GM19099 (cell line): ENCODE results near the gene MAST4.

Experiments used
- POLR2A ChIP-seq: IDR thresholded peaks from 3 replicates; pipeline ENCODE4 v1.6.1; 2011; ENCODE audit warnings: low read depth; ENCODE audit not compliant: insufficient read length; ENCODE audit errors: extremely low read depth

Gene MAST4

DNA sequence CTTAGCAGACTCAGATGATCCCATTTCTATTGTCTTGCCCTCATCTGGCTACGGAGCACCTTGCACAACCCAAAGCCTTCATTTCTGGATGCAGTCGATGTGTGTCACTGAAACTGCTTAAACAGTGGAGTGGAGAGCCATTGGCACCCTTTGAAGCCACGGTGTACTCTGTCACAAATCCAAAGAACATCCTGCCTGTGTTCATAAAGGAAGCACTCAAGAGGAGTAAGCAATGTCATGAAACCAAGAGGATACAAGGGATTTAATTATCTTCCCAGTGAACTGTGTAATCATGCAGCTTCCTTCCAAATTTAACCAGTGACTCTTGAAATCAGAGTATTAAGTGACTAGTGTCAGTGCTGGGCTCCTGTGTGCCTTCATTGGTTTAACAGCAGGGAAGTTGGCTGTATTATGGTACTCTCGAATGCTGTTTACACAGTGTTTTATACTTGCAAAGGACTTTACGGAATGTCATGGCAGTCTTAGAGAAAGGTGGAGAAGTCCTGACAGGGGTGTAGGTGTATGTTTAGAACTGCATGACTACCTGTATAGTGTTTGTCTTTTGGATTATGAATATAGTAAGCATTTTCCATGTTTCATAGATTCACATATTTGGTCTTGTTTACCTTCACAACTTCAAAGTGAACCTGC, 558.5 kb downstream of the MAST4 start:
- TF ChIP-seq POLR2A, result no peak

DNA sequence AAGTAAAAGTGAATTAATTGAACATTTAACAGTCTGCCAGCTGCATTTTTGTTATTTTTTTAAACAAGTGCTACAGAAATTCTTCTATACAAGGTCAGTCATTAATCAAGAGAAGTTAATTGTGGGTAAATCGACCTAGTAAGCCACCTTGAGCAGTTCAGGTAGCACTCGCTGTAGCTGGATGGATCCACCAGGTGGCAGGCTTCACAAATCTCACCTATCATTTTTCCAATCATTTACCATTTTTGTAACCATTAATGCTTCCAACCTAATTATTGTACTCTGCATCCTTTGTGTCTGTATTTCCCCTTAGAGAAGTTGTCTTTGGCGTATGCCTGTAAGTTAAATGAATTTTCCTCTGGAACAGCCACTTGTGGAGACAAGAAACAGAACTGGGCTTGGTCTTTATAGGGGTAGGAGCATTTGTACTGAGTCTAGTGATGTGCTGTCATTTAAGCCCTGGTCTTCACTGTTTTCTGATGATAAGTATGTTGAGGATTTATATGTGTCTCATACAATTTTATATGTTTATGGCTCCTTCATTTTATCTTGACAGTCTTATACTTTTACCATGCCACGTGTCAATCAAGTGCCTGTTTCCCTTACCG, 560.9 kb downstream of the MAST4 start:
- TF ChIP-seq POLR2A, result no peak

DNA sequence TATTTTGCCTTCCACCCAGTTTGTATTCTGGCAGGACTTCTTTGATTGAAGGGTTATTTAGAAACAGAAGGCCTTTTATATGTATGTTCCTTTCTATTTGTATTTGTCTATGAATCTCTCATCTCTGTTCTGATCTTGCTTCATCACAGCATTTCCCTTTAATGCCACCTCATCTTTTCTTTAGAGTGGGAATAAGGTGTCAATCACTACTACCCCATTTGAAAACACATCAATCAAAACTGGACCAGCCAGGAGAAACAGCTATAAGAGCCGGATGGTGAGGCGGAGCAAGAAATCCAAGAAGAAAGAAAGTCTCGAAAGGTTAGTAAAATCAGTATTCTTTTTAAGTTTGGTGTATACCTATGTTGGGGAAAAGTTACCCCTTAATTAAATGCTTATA, 564.1 kb downstream of the MAST4 start:
- TF ChIP-seq POLR2A, result no peak

DNA sequence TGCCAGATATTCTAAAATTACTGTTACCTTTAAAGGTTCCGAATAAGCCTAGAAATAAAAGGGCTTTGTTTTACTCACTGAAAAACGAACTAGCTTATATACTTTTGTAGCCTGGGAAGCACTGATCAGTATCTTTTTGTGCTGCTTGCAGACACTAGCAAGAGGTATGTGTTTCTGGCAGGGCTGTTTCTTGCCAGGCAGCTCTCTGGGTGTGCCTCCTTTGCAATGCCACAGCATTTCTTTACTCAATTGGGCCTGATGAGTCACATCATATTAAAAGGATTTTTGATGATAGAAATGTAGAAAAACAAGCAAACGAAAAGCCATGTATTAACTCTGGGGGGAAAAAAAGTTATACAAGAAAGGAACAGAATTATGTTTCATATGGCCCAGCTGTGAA, 564.8 kb downstream of the MAST4 start:
- TF ChIP-seq POLR2A, result no peak

DNA sequence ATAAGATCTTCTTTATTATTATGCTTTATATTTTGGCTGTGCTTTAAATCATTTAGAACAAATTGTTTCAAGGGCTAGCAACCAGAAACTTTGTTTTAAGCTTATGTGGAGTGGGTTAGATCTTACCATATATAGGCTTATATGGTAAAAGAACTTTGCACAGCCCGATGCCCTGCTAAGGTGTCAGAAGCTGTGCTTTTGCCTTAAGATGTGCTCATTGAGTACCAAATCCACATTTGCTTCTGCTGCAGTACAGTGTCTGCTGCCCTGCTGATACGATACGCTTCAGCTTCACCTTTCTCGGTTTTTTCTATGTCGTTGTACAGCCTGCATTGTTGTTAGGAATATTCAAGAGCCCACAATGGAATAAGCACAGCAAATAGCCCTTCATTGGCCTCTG, 565.6 kb downstream of the MAST4 start:
- no peak for TF ChIP-seq POLR2A

DNA sequence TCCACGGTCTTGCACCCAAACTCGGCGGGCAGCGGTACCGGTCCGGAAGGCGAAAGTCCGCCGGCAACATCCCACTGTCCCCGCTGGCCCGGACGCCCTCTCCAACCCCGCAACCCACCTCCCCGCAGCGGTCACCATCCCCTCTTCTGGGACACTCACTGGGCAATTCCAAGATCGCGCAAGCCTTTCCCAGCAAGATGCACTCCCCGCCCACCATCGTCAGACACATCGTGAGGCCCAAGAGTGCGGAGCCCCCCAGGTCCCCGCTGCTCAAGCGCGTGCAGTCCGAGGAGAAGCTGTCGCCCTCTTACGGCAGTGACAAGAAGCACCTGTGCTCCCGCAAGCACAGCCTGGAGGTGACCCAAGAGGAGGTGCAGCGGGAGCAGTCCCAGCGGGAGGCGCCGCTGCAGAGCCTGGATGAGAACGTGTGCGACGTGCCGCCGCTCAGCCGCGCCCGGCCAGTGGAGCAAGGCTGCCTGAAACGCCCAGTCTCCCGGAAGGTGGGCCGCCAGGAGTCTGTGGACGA, 567.1 kb downstream of the MAST4 start:
- TF ChIP-seq POLR2A, result no peak

DNA sequence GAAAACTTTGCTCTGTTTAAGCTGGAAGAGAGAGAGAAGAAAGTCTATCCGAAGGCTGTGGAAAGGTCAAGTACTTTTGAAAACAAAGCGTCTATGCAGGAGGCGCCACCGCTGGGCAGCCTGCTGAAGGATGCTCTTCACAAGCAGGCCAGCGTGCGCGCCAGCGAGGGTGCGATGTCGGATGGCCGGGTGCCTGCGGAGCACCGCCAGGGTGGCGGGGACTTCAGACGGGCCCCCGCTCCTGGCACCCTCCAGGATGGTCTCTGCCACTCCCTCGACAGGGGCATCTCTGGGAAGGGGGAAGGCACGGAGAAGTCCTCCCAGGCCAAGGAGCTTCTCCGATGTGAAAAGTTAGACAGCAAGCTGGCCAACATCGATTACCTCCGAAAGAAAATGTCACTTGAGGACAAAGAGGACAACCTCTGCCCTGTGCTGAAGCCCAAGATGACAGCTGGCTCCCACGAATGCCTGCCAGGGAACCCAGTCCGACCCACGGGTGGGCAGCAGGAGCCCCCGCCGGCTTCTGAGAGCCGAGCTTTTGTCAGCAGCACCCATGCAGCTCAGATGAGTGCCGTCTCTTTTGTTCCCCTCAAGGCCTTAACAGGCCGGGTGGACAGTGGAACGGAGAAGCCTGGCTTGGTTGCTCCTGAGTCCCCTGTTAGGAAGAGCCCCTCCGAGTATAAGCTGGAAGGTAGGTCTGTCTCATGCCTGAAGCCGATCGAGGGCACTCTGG, 567.8 kb downstream of the MAST4 start:
- no peak for TF ChIP-seq POLR2A

DNA sequence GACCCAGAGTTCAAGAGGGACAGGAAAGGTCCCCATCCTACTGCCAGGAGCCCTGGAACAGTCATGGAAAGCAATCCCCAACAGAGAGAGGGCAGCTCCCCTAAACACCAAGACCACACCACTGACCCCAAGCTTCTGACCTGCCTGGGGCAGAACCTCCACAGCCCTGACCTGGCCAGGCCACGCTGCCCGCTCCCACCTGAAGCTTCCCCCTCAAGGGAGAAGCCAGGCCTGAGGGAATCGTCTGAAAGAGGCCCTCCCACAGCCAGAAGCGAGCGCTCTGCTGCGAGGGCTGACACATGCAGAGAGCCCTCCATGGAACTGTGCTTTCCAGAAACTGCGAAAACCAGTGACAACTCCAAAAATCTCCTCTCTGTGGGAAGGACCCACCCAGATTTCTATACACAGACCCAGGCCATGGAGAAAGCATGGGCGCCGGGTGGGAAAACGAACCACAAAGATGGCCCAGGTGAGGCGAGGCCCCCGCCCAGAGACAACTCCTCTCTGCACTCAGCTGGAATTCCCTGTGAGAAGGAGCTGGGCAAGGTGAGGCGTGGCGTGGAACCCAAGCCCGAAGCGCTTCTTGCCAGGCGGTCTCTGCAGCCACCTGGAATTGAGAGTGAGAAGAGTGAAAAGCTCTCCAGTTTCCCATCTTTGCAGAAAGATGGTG, 568.8 kb downstream of the MAST4 start:
- TF ChIP-seq POLR2A, result no peak

DNA sequence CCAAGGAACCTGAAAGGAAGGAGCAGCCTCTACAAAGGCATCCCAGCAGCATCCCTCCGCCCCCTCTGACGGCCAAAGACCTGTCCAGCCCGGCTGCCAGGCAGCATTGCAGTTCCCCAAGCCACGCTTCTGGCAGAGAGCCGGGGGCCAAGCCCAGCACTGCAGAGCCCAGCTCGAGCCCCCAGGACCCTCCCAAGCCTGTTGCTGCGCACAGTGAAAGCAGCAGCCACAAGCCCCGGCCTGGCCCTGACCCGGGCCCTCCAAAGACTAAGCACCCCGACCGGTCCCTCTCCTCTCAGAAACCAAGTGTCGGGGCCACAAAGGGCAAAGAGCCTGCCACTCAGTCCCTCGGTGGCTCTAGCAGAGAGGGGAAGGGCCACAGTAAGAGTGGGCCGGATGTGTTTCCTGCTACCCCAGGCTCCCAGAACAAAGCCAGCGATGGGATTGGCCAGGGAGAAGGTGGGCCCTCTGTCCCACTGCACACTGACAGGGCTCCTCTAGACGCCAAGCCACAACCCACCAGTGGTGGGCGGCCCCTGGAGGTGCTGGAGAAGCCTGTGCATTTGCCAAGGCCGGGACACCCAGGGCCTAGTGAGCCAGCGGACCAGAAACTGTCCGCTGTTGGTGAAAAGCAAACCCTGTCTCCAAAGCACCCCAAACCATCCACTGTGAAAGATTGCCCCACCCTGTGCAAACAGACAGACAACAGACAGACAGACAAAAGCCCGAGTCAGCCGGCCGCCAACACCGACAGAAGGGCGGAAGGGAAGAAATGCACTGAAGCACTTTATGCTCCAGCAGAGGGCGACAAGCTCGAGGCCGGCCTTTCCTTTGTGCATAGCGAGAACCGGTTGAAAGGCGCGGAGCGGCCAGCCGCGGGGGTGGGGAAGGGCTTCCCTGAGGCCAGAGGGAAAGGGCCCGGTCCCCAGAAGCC, 569.6 kb downstream of the MAST4 start:
- peak; percentile 56 for TF ChIP-seq POLR2A

DNA sequence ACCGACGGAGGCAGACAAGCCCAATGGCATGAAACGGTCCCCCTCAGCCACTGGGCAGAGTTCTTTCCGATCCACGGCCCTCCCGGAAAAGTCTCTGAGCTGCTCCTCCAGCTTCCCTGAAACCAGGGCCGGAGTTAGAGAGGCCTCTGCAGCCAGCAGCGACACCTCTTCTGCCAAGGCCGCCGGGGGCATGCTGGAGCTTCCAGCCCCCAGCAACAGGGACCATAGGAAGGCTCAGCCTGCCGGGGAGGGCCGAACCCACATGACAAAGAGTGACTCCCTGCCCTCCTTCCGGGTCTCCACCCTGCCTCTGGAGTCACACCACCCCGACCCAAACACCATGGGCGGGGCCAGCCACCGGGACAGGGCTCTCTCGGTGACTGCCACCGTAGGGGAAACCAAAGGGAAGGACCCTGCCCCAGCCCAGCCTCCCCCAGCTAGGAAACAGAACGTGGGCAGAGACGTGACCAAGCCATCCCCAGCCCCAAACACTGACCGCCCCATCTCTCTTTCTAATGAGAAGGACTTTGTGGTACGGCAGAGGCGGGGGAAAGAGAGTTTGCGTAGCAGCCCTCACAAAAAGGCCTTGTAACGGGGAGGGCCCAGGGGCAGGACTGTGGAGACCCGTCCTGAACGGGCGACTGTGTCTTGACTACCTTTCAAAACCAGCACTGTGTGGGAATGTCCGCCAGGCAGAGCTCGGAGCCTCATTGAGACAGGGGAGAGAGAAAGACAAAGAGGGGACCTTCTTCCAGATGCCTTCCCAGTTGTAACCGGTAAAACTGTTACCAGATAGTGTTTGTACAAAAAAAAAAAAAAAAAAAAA, 570.5 kb downstream of the MAST4 start:
- TF ChIP-seq POLR2A, result no peak

DNA sequence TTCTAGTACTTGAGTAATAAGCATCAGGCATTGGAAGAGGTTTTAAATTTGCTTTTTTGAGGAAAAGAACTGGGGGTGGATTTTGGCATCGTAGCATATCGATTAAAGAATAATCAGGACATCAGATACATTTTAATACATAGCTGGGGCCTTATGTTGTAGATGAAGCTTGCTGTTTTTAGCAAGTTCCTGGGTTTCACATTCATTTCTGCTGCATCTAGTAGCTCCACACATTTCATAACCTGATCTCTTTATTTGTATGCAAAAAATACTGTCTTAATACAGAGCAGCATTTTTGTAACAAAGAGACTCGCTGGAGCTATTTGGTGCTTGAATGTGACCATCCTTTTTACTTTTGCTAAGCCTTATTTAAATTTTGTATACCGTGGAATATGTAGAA, 571.9 kb downstream of the MAST4 start:
- TF ChIP-seq POLR2A, result no peak

DNA sequence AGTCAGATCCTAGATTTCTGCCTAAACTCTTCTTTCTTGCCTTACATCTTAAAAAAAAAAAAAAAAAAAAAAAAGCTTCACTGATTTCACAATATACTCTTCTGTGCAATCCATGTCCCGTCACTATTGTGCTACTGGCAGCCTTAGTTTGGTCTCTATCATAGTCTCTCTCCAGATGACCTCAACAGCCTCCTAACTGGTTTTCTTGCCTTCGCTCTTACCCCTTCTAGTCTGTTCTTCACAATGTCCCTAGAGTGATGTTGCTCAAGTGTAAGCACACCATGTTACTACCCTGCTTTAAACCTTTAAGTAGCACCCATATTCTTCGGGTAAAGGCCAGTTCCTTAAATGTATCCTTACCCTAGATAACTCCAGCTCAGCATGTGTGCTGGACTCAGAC, 574.6 kb downstream of the MAST4 start:
- TF ChIP-seq POLR2A, result no peak

DNA sequence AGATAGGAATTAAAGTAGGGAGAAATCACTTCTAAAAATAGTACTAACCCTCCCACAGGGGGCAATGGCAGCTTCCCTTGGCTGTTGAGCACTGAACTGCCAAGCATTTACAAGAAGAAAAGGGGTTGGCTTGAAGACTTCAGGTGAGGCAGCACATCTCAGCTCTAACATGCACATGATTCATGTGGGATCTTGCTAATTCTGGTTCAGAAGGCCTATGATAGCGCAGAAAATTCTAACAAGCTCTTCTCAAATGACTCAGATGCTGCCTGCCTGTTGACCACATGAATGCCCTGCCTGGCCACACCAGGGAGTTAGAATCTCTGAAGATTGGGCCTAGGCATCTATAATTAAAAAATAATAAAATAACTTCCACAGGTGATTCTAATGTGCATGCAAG, 577.8 kb downstream of the MAST4 start:
- TF ChIP-seq POLR2A, result no peak

DNA sequence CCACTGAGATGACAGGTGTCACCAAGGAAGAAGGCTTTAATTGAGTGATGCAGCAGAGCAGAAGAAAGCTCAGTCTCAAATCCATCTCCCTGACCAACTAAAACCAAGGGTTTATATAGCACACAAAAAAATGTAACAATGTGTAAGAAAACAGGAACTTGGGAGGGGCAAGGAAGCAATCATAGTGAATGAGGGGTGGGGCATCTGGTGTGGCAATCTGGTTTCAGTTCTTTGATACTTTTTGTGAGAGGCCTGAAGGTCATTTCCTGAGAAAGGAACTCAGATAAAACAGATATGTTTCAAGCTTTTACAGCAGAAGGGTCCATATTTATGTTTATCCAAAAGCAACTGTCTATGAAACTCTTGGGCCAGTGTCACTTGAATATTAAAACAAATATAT, 580.7 kb downstream of the MAST4 start:
- no peak for TF ChIP-seq POLR2A

DNA sequence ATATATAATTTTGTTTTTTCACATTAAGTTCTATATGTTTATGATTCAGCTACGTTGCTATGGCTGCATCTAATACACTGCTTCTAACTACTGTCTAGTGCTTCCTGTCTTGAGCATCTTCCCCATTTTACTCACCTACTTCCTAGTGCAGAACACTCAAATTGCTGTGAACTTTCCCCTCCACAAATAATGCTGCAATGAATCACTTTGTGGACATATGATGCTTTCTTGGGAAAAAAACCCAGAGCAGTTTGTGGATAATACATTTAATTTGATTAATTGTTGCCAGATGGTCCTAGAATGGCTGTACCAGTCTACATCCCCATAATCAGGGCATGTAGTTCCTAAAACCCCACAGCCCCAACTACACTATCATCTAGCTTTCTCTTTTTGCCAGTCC, 581.9 kb downstream of the MAST4 start:
- TF ChIP-seq POLR2A, result no peak
